T-helper 1 cell (primary cell): ENCODE measurements around the gene CSDE1.

Experiments
- DNase-seq, 5 donors: peaks; one replicate each; pipeline ENCODE4 v3.0.0-alpha.2; 2012 to 2020

Gene CSDE1

DNA sequence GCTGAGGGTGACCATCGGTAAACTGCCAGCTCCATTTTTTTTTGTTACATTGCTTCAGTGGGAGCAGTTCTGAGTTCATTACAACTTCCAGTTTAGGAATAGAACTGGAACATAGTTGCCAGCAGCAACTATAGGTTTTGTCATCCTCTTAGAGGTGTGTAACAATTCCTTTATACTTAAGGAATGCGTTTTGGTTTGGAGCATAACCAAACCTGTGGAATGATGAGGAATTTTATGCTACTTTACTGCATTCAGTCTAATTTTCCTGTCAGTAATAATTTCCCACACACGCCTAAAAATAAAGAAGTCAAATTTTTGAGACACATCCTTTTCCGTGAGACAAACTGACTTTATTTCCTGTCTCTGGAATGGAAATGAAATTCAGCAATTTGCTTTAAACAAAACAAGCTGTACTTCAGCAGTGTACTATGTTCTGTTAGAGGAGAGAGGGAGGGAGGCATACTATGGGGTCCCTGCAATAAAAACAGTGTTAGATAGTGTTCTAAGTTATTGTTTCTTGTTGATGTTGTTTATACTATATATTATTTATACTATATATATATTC is 57.7 kb downstream of the CSDE1 start:
- DNase-seq, result no peak

DNA sequence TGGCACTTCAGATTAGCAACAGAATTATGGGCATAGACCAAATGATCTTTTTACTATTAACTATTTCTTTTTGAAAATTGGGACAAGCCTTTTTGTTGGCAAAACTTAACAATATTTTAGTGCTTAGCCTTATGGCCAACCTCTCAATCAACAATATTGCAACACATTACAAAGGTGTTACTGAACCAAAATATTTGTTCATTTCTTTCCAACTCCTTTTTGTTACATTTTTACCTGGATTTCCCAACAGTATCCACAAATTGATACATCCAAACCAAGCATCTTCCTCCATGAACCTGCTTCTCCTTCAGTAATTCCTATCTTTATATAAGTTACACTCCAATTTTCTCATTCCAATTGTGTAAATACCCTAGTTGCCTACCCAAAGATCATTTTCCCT is 61.0 kb downstream of the CSDE1 start:
- no peak for DNase-seq

- no peak for DNase-seq
These were observed 62.2 kb downstream of the CSDE1 start, which contains the start of gene AMPD1 for GRCh38 chr1:114695430-114696058. AMPD1 (minus strand) TSS chr1:114695546; CDS start chr1:114695471, 75 bp downstream.

DNA sequence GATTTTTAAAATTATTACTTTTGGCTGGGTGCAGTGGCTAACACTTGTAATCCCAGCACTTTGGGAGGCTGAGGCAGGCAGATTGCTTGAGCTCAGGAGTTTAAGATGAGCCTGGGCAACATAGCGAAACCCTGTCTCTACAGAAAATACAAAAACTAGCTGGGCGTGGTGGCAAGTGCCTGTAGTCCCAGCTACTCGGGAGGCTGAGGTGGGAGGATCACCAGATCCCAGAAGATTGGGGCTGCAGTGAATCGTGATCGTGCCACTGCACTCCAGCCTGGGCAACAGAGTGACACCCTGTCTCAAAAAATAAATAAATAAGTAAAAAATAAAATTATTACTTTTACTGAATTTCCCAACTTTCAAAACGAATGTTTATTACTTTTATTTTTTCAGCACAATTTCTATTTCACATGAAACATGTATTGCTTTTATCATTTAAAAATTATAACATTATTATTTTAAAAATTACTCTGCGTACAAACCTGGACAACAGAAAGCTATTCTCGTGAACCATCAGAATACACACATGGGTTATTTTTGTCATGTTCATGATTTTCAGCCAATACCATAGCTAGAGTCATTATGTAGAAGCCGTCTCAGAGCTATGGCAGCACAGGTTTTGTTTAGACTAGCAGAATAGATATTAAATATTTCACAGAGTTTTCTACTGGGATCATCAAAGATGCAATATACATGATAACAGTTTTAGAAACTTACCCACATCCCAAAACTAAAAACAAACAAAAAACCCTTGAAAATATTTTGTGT is 63.1 kb downstream of the CSDE1 start:
- no peak for DNase-seq

DNA sequence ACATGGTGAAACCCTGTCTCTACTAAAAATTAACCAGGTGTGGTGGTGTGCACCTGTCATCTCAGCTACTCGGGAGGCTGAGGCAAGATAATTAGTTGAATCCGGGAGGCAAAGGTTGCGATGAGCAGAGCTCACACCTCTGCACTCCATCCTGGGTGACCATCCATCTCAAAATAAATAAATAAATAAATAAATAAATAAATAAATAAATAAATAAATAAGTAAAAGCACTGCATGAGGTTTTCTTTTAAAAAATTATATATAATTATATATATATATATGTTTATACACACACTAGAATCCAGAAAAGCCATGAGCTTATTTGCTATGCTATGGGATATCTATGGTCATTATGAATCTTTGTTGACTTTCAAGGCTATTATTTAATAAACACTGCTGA is 64.8 kb downstream of the CSDE1 start:
- no peak for DNase-seq

- no peak for DNase-seq
These were observed 66.7 kb downstream of the CSDE1 start for GRCh38 chr1:114691061-114691460.

DNA sequence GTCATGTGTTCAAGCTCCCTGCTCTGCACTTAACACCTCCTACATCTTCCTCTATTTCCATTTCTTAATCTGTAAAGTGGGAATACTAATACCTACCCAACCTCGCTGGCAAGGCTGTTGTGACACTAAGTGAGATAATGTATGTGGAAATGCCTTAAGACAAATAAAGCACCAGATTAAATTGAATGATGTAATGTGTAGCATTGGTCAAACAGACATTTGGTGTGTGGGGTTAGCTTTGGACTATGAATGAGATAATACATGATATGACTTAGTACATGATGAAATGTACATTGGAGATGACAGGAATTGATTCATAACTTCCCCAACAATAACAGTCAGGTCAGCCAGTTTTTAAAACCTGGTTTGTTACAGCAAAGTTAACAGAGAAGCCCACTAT is 67.6 kb downstream of the CSDE1 start:
- no peak for DNase-seq

DNA sequence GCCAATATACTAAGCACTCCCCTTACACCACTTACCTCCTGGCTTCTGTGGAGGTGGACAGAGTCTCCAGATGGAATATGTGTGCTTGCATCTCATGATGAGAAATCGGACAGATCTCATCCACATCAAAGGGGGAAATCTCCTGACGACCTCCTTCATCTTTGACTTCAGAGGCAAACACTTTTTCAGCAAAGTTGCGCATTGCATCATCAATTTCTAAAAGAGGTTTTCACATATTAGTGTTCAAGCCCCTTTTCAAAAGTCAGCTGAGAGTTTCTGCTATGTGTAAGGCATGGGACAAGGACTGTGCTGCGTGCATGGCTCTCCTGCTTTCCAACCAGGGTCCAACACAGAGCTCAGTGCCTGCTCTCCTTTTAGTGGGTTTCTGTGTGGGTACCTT is 69.3 kb downstream of the CSDE1 start:
- no peak for DNase-seq

GRCh38 chr1:114685851-114686250 is 71.9 kb downstream of the CSDE1 start:
- no peak for DNase-seq

DNA sequence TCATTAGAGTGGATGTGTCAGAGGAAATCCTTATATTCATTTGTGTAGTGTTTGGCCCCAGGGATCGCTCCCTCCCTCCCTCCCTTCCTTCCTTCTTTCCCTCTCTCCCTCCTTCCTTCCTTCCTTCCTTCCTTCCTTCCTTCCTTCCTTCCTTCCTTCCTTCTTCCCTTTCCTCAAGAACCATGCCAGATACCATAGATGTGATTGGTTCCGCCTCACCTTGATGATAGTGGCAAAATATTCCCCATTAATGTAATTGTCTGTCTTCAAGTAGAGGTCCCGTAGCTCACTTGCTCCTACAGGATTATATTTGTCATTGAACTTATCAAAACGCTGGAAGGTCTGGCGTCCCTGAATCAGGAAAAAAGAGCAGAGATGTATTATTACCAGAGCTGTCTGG is 80.1 kb downstream of the CSDE1 start:
- no peak for DNase-seq

DNA sequence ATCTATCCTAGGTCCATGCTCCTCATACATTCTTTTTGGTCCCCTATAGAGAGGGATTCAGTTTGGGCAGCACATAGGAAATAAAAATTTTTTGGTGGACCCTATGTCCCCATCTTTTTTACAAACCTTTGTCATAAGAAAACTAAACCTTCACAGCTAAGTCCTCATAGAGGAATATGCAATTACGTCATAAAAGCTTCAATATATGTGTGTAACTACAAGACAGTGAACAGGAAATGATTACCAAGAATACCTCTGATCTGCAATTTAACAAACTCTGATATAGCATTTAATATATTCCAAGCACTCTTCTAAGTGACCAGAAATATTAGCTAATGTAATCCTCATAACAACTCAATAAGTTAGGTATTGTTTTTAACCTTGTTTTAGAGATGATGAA is 81.7 kb downstream of the CSDE1 start:
- DNase-seq, result no peak

DNA sequence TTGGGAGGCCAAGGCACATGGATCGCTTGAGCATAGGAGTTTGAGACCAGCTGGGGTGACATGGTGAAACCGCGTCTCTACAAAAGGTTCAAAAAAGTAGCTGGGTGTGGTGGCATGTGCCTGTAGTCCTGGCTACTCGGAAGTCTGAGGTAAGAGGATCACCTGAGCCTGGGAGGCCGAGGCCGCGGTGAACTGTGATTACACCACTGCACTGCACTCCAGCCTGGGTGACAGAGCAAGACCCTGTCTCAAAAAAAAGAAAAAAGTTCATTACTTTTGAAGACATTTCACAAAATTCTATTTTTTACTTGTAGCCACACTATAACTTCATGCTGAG is 85.9 kb downstream of the CSDE1 start:
- DNase-seq, result no peak

DNA sequence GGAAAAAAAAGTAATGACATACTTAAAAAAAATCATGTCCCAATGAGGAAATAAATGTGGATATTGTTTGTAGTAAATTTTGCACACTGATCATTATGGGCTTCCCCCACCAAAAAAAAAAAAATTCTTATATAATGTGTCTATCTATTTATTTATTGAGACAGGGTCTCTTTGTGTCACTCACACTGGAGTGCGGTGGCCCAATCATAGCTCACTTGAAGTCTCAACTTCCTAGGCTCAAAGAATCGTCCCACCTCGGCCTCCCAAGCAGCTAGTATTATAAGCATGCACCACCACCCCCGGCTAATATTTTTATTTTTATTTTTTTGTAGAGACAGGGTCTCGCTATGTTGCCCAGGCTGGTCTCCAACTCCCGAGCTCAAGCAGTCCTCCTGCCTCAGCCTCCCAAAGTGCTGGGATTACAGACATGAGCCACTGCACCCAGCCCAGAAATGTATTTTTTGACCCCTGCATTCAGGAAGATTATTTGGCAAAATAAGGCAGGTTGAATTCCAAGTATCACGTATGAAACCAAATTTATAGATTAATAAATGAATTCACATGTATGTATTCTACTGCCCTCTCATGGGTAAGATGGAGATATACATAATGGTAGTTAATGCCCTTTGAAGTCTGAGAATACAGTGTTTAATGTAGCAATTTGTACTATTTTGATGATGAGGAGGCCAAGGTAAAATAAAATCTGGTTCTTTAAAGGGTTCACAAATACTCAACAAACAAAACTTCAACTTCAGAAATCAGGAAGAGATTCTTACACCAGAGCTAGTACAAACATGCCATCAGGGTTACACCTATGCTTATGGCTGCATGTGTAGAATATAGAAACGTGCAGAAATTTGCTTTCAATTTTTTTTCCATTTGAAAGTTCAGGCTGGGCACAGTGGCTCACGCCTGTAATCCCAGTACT is 86.5 kb downstream of the CSDE1 start:
- DNase-seq, result no peak

GRCh38 chr1:114670083-114671010 is 87.4 kb downstream of the CSDE1 start:
- DNase-seq, result peak; percentile 80 to 87 (median 83)

- no peak for DNase-seq
These were observed 88.2 kb downstream of the CSDE1 start, which contains the start of gene DENND2C for GRCh38 chr1:114669562-114670082. DENND2C (minus strand) TSS chr1:114670049; CDS start chr1:114625984, 44,065 bp downstream.

GRCh38 chr1:114668784-114669561 is 88.8 kb downstream of the CSDE1 start:
- no peak for DNase-seq

- no peak for DNase-seq
These were observed 89.4 kb downstream of the CSDE1 start for GRCh38 chr1:114668373-114668772.

DNA sequence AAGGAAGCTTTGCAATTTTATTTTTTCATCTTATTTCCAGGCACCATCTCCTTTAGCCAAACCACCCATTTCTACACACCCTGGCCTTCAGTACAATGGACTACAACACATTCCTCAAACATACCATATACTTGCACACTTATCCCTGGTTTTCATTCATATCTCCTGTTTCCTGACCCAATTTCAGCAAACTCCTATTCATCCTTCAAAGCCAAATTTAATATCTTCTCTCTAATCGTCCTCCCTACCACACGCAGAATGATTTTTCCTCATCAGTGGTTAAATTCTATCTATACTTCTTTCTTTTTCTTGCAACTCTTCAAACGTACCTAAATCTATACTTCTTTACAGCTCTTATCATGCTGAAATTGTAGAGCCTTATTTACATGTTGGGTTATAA is 90.8 kb downstream of the CSDE1 start:
- DNase-seq, result no peak
